GM12873 (cell line): ENCODE results near the gene CRACDL.

Experiments
- CTCF ChIP-seq: IDR thresholded peaks from 2 replicates; pipeline ENCODE4 v1.5.1; 2012; ENCODE audit warnings: low read depth, mild to moderate bottlenecking, moderate library complexity, low read length, control low read depth; ENCODE audit not compliant: insufficient read depth; ENCODE audit errors: missing control alignments

Gene CRACDL

GRCh38 chr2:98891591-98891990 is 44.4 kb downstream of the CRACDL start:
- TF ChIP-seq CTCF: no peak

- no peak for TF ChIP-seq CTCF
These were observed 49.9 kb downstream of the CRACDL start for GRCh38 chr2:98886066-98886554.

DNA sequence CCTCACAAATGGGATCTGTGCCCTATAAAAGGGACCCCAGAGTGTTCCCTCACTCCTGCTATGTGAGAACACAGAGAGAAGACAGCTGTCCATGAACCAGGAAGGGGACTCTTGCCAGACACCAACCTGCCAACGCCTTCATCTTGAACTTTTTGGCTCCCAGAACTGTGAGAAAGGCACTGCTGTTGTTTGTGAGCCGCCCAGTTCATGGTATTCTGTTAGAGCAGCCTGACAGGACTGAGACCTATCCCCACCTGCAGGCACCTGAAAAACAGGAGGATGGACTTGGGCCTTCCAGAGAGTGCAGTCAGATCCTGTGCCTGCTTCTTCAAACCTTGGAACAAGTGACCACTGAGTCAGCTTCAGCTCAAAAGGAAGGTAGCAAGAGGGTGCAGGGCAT is 51.4 kb downstream of the CRACDL start:
- no peak for TF ChIP-seq CTCF

- no peak for TF ChIP-seq CTCF
These were observed 52.2 kb downstream of the CRACDL start for GRCh38 chr2:98883780-98884211.

GRCh38 chr2:98882971-98883779 is 52.9 kb downstream of the CRACDL start:
- TF ChIP-seq CTCF: no peak

DNA sequence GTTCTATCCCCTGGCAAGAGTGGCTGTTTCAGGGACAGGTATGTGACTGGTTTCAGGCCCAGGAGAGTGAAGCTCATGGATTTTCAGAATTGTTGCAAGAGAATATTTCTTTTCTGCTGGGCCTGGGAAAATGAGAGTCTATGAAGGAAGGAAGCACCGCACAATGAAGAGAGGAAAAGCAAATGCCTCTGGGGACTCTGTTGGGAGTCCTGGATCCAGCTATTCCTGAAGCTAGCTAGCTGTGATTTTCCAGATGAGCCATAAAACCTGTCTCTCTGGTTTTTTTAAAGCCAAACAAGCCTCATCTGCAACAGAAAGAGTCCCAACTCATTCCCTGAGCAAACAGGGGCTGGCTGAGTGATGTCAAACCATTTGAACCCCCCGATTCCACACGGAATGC is 53.7 kb downstream of the CRACDL start:
- no peak for TF ChIP-seq CTCF

- no peak for TF ChIP-seq CTCF
These were observed 54.8 kb downstream of the CRACDL start for GRCh38 chr2:98881153-98881650.
